GM23338 (cell line): Measurements from ENCODE around the gene IL22RA2. TPM values are rescaled to one million over a fixed set of nuclear protein-coding genes. Genes with fewer than 3 reads are reported as not detected.

Experiments
- ATAC-seq: fragments of 200-7000 bp; cut with Tn5 transposase; 3 replicates; pipeline ENCODE4 v1.9.1; 2020
- DNase-seq: peaks from one replicate; pipeline ENCODE4 v3.0.0-alpha.2; 2015; ENCODE audit warnings: low spot score
- H2AFZ ChIP-seq: fragments of 200-600 bp; sonication (generic); 2 replicates; pipeline ENCODE4 v1.8.0; 2016; ENCODE audit warnings: antibody characterized with exemption, mild to moderate bottlenecking, moderate library complexity
- H3F3A ChIP-seq: fragments of 200-600 bp; sonication (generic); replicated peaks from 2 replicates; pipeline ENCODE4 v1.8.0; 2017; ENCODE audit warnings: antibody characterized with exemption, mixed run types, low read depth
- H3K27ac ChIP-seq: fragments of 200-600 bp; sonication (generic); 2 replicates; pipeline ENCODE4 v1.6.1; 2016; ENCODE audit warnings: low read depth
- H3K27me3 ChIP-seq: fragments of 200-600 bp; sonication (generic); 2 replicates; pipeline ENCODE4 v1.8.0; 2016; ENCODE audit warnings: mild to moderate bottlenecking, mixed run types, moderate library complexity; ENCODE audit not compliant: insufficient read depth
- H3K36me3 ChIP-seq: fragments of 200-600 bp; sonication (generic); 2 replicates; pipeline ENCODE4 v1.8.0; 2016; ENCODE audit warnings: mild to moderate bottlenecking; ENCODE audit not compliant: insufficient read depth
- H3K4me1 ChIP-seq: fragments of 200-600 bp; sonication (generic); 2 replicates; pipeline ENCODE4 v1.8.0; 2016; ENCODE audit warnings: mild to moderate bottlenecking, moderate library complexity; ENCODE audit not compliant: insufficient read depth
- H3K4me2 ChIP-seq: fragments of 200-600 bp; sonication (generic); 2 replicates; pipeline ENCODE4 v1.7.1; 2017; ENCODE audit warnings: mixed run types
- H3K4me3 ChIP-seq: fragments of 200-600 bp; sonication (generic); 2 replicates; pipeline ENCODE4 v1.6.1; 2016; ENCODE audit warnings: mixed run types
- H3K79me2 ChIP-seq: fragments of 200-600 bp; sonication (generic); replicated peaks from 2 replicates; pipeline ENCODE4 v1.8.0; 2017; ENCODE audit warnings: mild to moderate bottlenecking; ENCODE audit not compliant: insufficient read depth
- H3K9me2 ChIP-seq: fragments of 200-600 bp; sonication (generic); 2 replicates; pipeline ENCODE4 v1.8.0; 2017; ENCODE audit not compliant: insufficient read depth
- H4K20me1 ChIP-seq: fragments of 200-600 bp; sonication (generic); replicated peaks from 2 replicates; pipeline ENCODE4 v1.8.0; 2017; ENCODE audit warnings: mild to moderate bottlenecking; ENCODE audit not compliant: insufficient read depth
- H3K27ac Mint-ChIP-seq: 2 replicates; pipeline ENCODE4 v1.8.0; 2020; ENCODE audit warnings: inconsistent platforms, mild to moderate bottlenecking, moderate library complexity, mixed read lengths
- H3K27me3 Mint-ChIP-seq: 3 replicates; pipeline ENCODE4 v1.8.0; 2022; ENCODE audit warnings: low read depth, mild to moderate bottlenecking, moderate library complexity, mixed read lengths, inconsistent platforms; ENCODE audit not compliant: insufficient read depth, poor library complexity
- H3K36me3 Mint-ChIP-seq: 3 replicates; pipeline ENCODE4 v1.8.0; 2021; ENCODE audit warnings: low read depth, mild to moderate bottlenecking, inconsistent platforms, moderate library complexity, mixed read lengths
- H3K4me1 Mint-ChIP-seq: 3 replicates; pipeline ENCODE4 v1.8.0; 2020; ENCODE audit warnings: mild to moderate bottlenecking, inconsistent platforms, mixed read lengths
- H3K4me3 Mint-ChIP-seq: 3 replicates; pipeline ENCODE4 v1.8.0; 2021; ENCODE audit warnings: moderate library complexity, mild to moderate bottlenecking, inconsistent platforms, mixed read lengths
- H3K9me3 Mint-ChIP-seq: 3 replicates; pipeline ENCODE4 v1.8.0; 2020; ENCODE audit warnings: moderate library complexity, mild to moderate bottlenecking, inconsistent platforms, mixed read lengths
- CREB1 ChIP-seq: fragments of 250-450 bp; sonication (Bioruptor Pico); IDR thresholded peaks from 2 replicates; pipeline ENCODE4 v1.5.0; 2020; ENCODE audit warnings: low read depth, mild to moderate bottlenecking, moderate library complexity
- CTCF ChIP-seq, 2 experiments: fragments of 200-600 bp in 1 of 2; sonication (generic) in 1 of 2; conservative IDR thresholded peaks; 2 replicates each; pipeline versions ENCODE4 v1.5.1 to v1.6.1; 2016 to 2017; ENCODE audit warnings: antibody characterized with exemption in 2 of 2, low read depth in 2 of 2, mild to moderate bottlenecking in 2 of 2, moderate library complexity in 1 of 2
- ETS1 ChIP-seq: IDR thresholded peaks from 2 replicates; pipeline ENCODE4 v1.6.1; 2016; ENCODE audit warnings: antibody characterized with exemption
- EZH2 ChIP-seq: fragments of 200-600 bp; sonication (generic); IDR thresholded peaks from one replicate; pipeline ENCODE4 v1.8.0; 2017; ENCODE audit warnings: antibody characterized with exemption, mild to moderate bottlenecking, low read depth; ENCODE audit not compliant: unreplicated experiment
- EZH2phosphoT487 ChIP-seq: fragments of 200-600 bp; sonication (generic); IDR thresholded peaks from one replicate; pipeline ENCODE4 v1.8.1; 2018; ENCODE audit warnings: antibody characterized with exemption; ENCODE audit not compliant: unreplicated experiment
- JUNB ChIP-seq: IDR thresholded peaks from one replicate; pipeline ENCODE4 v1.6.1; 2016; ENCODE audit warnings: antibody characterized with exemption; ENCODE audit not compliant: unreplicated experiment
- NANOG ChIP-seq: IDR thresholded peaks from 2 replicates; pipeline ENCODE4 v1.6.1; 2016; ENCODE audit warnings: antibody characterized with exemption, borderline replicate concordance
- POLR2AphosphoS5 ChIP-seq: IDR thresholded peaks from 2 replicates; pipeline ENCODE4 v1.6.1; 2016; ENCODE audit warnings: antibody characterized with exemption, low read depth
- STAT1 ChIP-seq: IDR thresholded peaks from one replicate; pipeline ENCODE4 v1.6.1; 2016; ENCODE audit warnings: antibody characterized with exemption; ENCODE audit not compliant: unreplicated experiment
- ZNF114 ChIP-seq: fragments of 250-450 bp; sonication (Bioruptor Pico); IDR thresholded peaks from 2 replicates; pipeline ENCODE4 v1.5.0; 2020; ENCODE audit warnings: mild to moderate bottlenecking, moderate library complexity
- ZNF331 ChIP-seq: fragments of 250-450 bp; sonication (Bioruptor Pico); IDR thresholded peaks from 2 replicates; pipeline ENCODE4 v1.5.0; 2020; ENCODE audit warnings: low read depth, mild to moderate bottlenecking, moderate library complexity
- ZNF462 ChIP-seq: fragments of 250-450 bp; sonication (Bioruptor Pico); IDR thresholded peaks from 2 replicates; pipeline ENCODE4 v1.5.0; 2020; ENCODE audit warnings: mild to moderate bottlenecking, moderate library complexity
- polyA plus RNA-seq: library from polyadenylated mRNA; unstranded; fragments of >200 nt; fragmentation: Nextera tagmentation; extraction: Ambion mirVana; gene quantifications from 2 replicates; pipeline ENCODE4 v1.2.1, GENCODE V29; 2016
- total RNA-seq: library from RNA; depleted of rRNA; stranded (reverse); fragments of >200 nt; shearing (Covaris generic); gene quantifications from 2 replicates; pipeline ENCODE4 v1.2.3, GENCODE V29; 2014
- TF ChIP-seq, protein P1 (sequence below): IDR thresholded peaks from one replicate; pipeline ENCODE4 v1.6.1; 2018; ENCODE audit warnings: antibody characterized with exemption; ENCODE audit not compliant: unreplicated experiment

IL22RA2 gene
- total and polyA plus RNA-seq, 2 experiments from 2014 or later = not detected

- Histone ChIP-seq H3K36me3 (no peaks in the 10 kb centered on the region), H3K4me3 (no peak overlapping the region), H3K4me1 (peaks cover 27% of the 10 kb centered on the region), H3K4me2 (no peak overlapping the region), H2AFZ (no peak overlapping the region), H3F3A (no peaks in the 10 kb centered on the region), H3K27me3 (no peaks in the 10 kb centered on the region), H3K9me2 (peaks cover 14% of the 10 kb centered on the region; the same call in 1 of the 2 replicates), H3K79me2 (no peaks in the 10 kb centered on the region), H3K27ac (no peak overlapping the region), H4K20me1 (no peaks in the 10 kb centered on the region)
- Mint-ChIP-seq H3K27me3 (peaks cover 4% of the 10 kb centered on the region), H3K27ac (no peak overlapping the region), H3K36me3 (peaks cover 18% of the 10 kb centered on the region; the same call in 2 of the 3 replicates), H3K4me3 (no peak overlapping the region), H3K4me1 (peaks cover 19% of the 10 kb centered on the region), H3K9me3 (peaks cover 43% of the 10 kb centered on the region)
- DNase-seq (no peak), ATAC-seq (no peak)
- TF ChIP-seq ETS1 (no peak), POLR2AphosphoS5 (no peak), EZH2phosphoT487 (no peak), ZNF114 (CRISPR knock-in tag) (no peak), STAT1 (no peak), EZH2 (no peak), ZNF462 (CRISPR knock-in tag) (no peak), CTCF (conservative IDR thresholded peaks at IDR 0.05; ENCODE audit: low read depth in 2 of 2) (no peak), CREB1 (CRISPR knock-in tag) (no peak), JUNB (no peak), ZNF331 (CRISPR knock-in tag) (no peak), NANOG (no peak)
- TF ChIP-seq, protein P1, sequence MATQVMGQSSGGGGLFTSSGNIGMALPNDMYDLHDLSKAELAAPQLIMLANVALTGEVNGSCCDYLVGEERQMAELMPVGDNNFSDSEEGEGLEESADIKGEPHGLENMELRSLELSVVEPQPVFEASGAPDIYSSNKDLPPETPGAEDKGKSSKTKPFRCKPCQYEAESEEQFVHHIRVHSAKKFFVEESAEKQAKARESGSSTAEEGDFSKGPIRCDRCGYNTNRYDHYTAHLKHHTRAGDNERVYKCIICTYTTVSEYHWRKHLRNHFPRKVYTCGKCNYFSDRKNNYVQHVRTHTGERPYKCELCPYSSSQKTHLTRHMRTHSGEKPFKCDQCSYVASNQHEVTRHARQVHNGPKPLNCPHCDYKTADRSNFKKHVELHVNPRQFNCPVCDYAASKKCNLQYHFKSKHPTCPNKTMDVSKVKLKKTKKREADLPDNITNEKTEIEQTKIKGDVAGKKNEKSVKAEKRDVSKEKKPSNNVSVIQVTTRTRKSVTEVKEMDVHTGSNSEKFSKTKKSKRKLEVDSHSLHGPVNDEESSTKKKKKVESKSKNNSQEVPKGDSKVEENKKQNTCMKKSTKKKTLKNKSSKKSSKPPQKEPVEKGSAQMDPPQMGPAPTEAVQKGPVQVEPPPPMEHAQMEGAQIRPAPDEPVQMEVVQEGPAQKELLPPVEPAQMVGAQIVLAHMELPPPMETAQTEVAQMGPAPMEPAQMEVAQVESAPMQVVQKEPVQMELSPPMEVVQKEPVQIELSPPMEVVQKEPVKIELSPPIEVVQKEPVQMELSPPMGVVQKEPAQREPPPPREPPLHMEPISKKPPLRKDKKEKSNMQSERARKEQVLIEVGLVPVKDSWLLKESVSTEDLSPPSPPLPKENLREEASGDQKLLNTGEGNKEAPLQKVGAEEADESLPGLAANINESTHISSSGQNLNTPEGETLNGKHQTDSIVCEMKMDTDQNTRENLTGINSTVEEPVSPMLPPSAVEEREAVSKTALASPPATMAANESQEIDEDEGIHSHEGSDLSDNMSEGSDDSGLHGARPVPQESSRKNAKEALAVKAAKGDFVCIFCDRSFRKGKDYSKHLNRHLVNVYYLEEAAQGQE = no peak
These were observed 1.9 kb upstream of the IL22RA2 start for GRCh38 chr6:137175157-137175867.
